Kidney (tissue), 14 donors: Measurements from ENCODE around the gene CXCL8. TPM values are rescaled to one million over a fixed set of nuclear protein-coding genes. Genes with fewer than 3 reads are reported as not detected.

Experiments
- DNase-seq, 5 donors: peaks; one replicate each; pipeline ENCODE4 v3.0.0-alpha.2; 2013 to 2020
- FAIRE-seq: peaks from 2 replicates; lab custom pipeline; 2012; peaks lifted over from hg19 to GRCh38; lab: Jason Lieb, UNC
- H3K27ac ChIP-seq, 2 donors: one replicate each; pipeline ENCODE4 v1.7.0; 2013; ENCODE audit warnings: low read depth in 2 of 2, low read length in 2 of 2, inconsistent platforms in 1 of 2
- H3K27me3 ChIP-seq: one replicate; pipeline ENCODE4 v1.7.1; 2013; ENCODE audit warnings: low read length, inconsistent platforms; ENCODE audit not compliant: control insufficient read depth, insufficient read depth
- H3K36me3 ChIP-seq, 3 donors: one replicate each; pipeline versions ENCODE4 v1.7.0 to v1.7.1; 2013; ENCODE audit warnings: low read length in 3 of 3, control low read depth in 1 of 3, inconsistent platforms in 1 of 3; ENCODE audit not compliant: insufficient read depth in 3 of 3, control insufficient read depth in 2 of 3
- H3K4me1 ChIP-seq, 3 donors: one replicate each; pipeline versions ENCODE4 v1.7.0 to v1.7.1; 2013; ENCODE audit warnings: low read length in 3 of 3, inconsistent platforms in 1 of 3, low read depth in 1 of 3; ENCODE audit not compliant: control insufficient read depth in 2 of 3, insufficient read depth in 2 of 3
- H3K4me3 ChIP-seq, 3 donors: one replicate each; pipeline versions ENCODE4 v1.7.0 to v1.8.1; 2013; ENCODE audit warnings: low read length in 3 of 3, control low read depth in 1 of 3, inconsistent platforms in 1 of 3
- H3K9ac ChIP-seq, 3 donors: one replicate each; pipeline versions ENCODE4 v1.7.0 to v1.7.1; 2013; ENCODE audit warnings: low read length in 3 of 3, control low read depth in 1 of 3, inconsistent platforms in 1 of 3
- H3K9me3 ChIP-seq, 3 donors: one replicate each; pipeline versions ENCODE4 v1.7.0 to v1.7.1; 2013; ENCODE audit warnings: low read length in 3 of 3, control low read depth in 1 of 3, inconsistent platforms in 1 of 3; ENCODE audit not compliant: control insufficient read depth in 2 of 3, insufficient read depth in 1 of 3
- intact Hi-C: fragments of 100-400 bp; cut with DNase I; formaldehyde crosslinking; loops from one replicate; pipeline ENCODE4 v1.11.1; 2022
- polyA plus RNA-seq: library from polyadenylated mRNA; stranded (reverse); fragments of 350-450 nt; fragmentation: Illumina TruSeq; extraction: RNeasy Lipid Tissue Mini Kit (QIAGEN cat#74804); gene quantifications from one replicate; pipeline ENCODE4 v1.2.3, GENCODE V29; 2014; ENCODE audit warnings: low read depth, low replicate concordance; ENCODE audit not compliant: insufficient read depth
- total RNA-seq: library from RNA; stranded (reverse); fragmentation: NEBNext Ultra II Directional; extraction: Animal tissue kit (Norgen Biotek cat#: 25700); gene quantifications from one replicate; pipeline ENCODE4 v1.2.1, GENCODE V29; 2021
- TF ChIP-seq, protein P1 (sequence below): IDR thresholded peaks from 3 replicates; pipeline ENCODE4 v1.5.1; 2012; ENCODE audit warnings: mild to moderate bottlenecking, moderate library complexity, borderline replicate concordance; ENCODE audit not compliant: insufficient read depth; ENCODE audit errors: extremely low read depth
- donor health status: control.
- donor health status: control.
- donor health status: control.
- donor health status: control.
- donor health status: control.
- donor health status: DM: yes; HTN: yes; CAD: no.
- donor health status: Normal renal cell carcinoma (clear cell type).

CXCL8 gene
- total and polyA plus RNA-seq, 2 donors from 2014 or later: 1.3 to 4.8 TPM

DNA sequence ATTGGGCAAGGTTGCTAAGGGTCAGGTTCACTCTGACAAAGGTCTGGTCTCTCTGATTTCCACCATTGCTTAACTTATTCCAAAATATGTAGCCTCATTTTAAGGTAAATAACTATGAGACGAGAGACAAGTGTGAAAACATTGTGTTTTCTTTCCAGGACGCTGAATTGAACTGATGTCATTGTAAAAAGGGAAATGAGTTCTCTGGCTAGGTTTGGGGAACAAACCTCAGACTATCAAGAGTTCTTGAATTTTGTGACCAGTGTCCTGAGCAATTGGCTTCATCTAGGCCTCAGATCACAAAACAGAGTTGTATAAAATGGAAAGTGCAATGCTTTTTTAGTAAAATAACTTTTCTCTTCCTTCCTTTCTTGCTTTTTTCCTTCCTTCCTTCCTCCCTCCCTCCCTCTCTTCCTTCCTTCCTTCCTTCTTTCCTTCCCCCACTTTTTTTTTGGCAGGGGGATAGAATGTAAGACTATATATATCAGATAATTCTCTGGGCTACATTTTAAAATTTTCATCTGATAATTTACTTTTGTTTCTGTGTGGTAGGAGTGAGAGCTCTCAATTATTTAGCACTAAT is 30.8 kb upstream of the CXCL8 start:
- Histone ChIP-seq H3K36me3 (no peaks in the 10 kb centered on the region), H3K27me3 (no peaks in the 10 kb centered on the region), H3K4me1 (no peaks in the 10 kb centered on the region), H3K4me3 (no peak overlapping the region), H3K27ac (no peak overlapping the region), H3K9me3 (no peaks in the 10 kb centered on the region), H3K9ac (no peak overlapping the region)
- no peak for DNase-seq
- intact Hi-C loops: no loop called here
- no peak for FAIRE-seq
- TF ChIP-seq, protein P1, sequence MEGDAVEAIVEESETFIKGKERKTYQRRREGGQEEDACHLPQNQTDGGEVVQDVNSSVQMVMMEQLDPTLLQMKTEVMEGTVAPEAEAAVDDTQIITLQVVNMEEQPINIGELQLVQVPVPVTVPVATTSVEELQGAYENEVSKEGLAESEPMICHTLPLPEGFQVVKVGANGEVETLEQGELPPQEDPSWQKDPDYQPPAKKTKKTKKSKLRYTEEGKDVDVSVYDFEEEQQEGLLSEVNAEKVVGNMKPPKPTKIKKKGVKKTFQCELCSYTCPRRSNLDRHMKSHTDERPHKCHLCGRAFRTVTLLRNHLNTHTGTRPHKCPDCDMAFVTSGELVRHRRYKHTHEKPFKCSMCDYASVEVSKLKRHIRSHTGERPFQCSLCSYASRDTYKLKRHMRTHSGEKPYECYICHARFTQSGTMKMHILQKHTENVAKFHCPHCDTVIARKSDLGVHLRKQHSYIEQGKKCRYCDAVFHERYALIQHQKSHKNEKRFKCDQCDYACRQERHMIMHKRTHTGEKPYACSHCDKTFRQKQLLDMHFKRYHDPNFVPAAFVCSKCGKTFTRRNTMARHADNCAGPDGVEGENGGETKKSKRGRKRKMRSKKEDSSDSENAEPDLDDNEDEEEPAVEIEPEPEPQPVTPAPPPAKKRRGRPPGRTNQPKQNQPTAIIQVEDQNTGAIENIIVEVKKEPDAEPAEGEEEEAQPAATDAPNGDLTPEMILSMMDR: no peak

DNA sequence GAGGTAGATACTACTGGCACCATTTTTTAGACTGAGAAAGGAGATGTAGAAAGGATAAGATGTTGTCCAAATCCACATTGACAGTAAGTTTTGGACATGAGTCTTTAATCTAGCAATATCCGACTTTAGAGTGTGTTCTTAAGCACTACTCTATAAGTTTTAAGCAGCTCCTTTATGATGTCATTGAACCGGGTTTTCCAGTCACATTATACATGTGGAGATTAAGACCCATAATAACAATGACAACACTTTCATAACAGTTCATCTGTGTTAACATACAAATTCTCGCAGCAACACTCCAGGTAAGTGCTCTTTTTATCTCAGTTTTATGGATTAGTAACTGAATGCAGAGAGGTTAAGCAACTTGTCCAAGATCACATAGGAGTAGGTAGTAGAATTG is 30.3 kb upstream of the CXCL8 start:
- Histone ChIP-seq H3K27me3 (no peaks in the 10 kb centered on the region), H3K4me1 (no peaks in the 10 kb centered on the region), H3K9ac (no peak overlapping the region), H3K4me3 (no peak overlapping the region), H3K36me3 (no peaks in the 10 kb centered on the region), H3K9me3 (no peaks in the 10 kb centered on the region), H3K27ac (no peak overlapping the region)
- TF ChIP-seq, protein P1: no peak
- intact Hi-C loops: no loop called here
- no peak for FAIRE-seq
- DNase-seq: no peak

DNA sequence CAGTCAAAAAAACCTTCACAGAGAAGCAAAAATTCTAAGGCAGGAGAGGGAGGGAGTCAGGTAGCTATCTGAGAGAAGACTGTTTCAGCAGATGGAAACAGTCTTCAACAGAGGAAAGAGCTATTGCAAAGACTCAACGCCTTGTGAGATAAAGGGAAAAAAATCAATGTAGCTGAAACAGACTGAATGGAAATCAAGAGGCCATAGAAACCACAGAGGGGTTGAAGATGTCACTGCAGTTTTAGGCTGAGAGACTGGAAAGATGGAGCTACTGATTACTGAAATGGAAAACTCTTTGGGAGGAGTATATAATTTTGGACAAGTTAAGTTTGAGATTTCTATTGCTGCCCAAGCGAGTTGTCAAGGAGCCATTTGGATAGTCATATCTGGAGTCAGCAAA is 28.4 kb upstream of the CXCL8 start:
- TF ChIP-seq, protein P1: no peak
- intact Hi-C loops: no loop called here
- H3K36me3 ChIP-seq: no peaks in the 10 kb centered on the region
- DNase-seq (no peak), FAIRE-seq (no peak)
- H3K4me1 ChIP-seq: no peaks in the 10 kb centered on the region
- no peak overlapping the region for H3K27ac ChIP-seq
- no peak overlapping the region for H3K9ac ChIP-seq
- no peaks in the 10 kb centered on the region for H3K27me3 ChIP-seq
- no peak overlapping the region for H3K4me3 ChIP-seq
- H3K9me3 ChIP-seq: no peaks in the 10 kb centered on the region

DNA sequence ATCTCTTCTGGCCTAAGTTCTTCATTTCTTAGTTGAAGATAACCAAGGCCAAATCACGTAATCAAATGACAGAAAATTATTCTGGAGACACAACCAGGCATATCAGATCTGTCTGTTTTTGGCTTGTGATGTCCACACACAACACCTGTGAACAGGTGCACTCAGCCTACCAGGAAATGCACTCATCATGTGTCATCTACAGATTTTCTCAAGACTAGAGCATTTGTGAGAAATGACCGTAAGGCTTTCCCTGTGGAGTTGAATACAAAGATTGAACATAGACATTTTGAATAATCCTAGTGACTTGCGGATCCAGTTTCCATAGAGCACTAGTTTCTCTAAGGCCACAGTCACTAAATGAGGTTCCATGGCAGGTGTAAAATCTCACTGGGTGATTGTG is 26.7 kb upstream of the CXCL8 start:
- FAIRE-seq: no peak
- Histone ChIP-seq H3K4me1 (no peaks in the 10 kb centered on the region), H3K27ac (no peak overlapping the region), H3K4me3 (no peak overlapping the region), H3K36me3 (no peaks in the 10 kb centered on the region), H3K9me3 (no peaks in the 10 kb centered on the region), H3K9ac (no peak overlapping the region), H3K27me3 (no peaks in the 10 kb centered on the region)
- intact Hi-C loops: no loop called here
- TF ChIP-seq, protein P1: no peak
- DNase-seq: no peak
